ENCODE results near the gene EVI5.
"Not testable (repeated sequence)": the region's sequence is repeated elsewhere in the genome, so short reads cannot be mapped to it uniquely, and the experiment has no call there.

Gene EVI5

GRCh38 chr1:92653605-92654381 lies 131.1 kb downstream of the EVI5 start:
- no peaks in the 10 kb centered on the region for H3K36me3 ChIP-seq (ENCODE audit: control insufficient read depth, insufficient read depth, low read length)
- no peak overlapping the region for H3K27ac ChIP-seq
- no peaks in the 10 kb centered on the region for H3K9me3 ChIP-seq (ENCODE audit: control insufficient read depth, low read length)
- no peak overlapping the region for H3K4me2 ChIP-seq (ENCODE audit: low read length)
- TF ChIP-seq CTCF (IDR thresholded peaks at IDR 0.05): no peak
- peaks cover 2% of the 10 kb centered on the region for H3K79me2 ChIP-seq
- H3K9ac ChIP-seq: no peak overlapping the region
- H3K4me3 ChIP-seq (ENCODE audit: low read depth, low read length): no peak overlapping the region
- H3K4me1 ChIP-seq: no peaks in the 10 kb centered on the region
- H2AFZ ChIP-seq: no peak overlapping the region
- H3K27me3 ChIP-seq (ENCODE audit: control insufficient read depth, insufficient read depth, low read length): no peaks in the 10 kb centered on the region

GRCh38 chr1:92640686-92641085 lies 144.2 kb downstream of the EVI5 start:
- not testable (repeated sequence) for H2AFZ ChIP-seq; H3K36me3 ChIP-seq (ENCODE audit: control insufficient read depth, insufficient read depth, low read length); H3K27ac ChIP-seq; H3K9me3 ChIP-seq (ENCODE audit: control insufficient read depth, low read length); H3K4me3 ChIP-seq (ENCODE audit: low read depth, low read length); H3K79me2 ChIP-seq; H3K4me2 ChIP-seq (ENCODE audit: low read length); H3K9ac ChIP-seq; H3K27me3 ChIP-seq (ENCODE audit: control insufficient read depth, insufficient read depth, low read length); H3K4me1 ChIP-seq

GRCh38 chr1:92638498-92638897 lies 146.4 kb downstream of the EVI5 start:
- TF ChIP-seq CTCF (IDR thresholded peaks at IDR 0.05): no peak
- H3K36me3 ChIP-seq (ENCODE audit: control insufficient read depth, insufficient read depth, low read length): no peaks in the 10 kb centered on the region
- no peaks in the 10 kb centered on the region for H3K27me3 ChIP-seq (ENCODE audit: control insufficient read depth, insufficient read depth, low read length)
- no peaks in the 10 kb centered on the region for H3K4me1 ChIP-seq
- H3K4me3 ChIP-seq (ENCODE audit: low read depth, low read length): no peak overlapping the region
- H2AFZ ChIP-seq: no peak overlapping the region
- H3K4me2 ChIP-seq (ENCODE audit: low read length): no peak overlapping the region
- no peaks in the 10 kb centered on the region for H3K79me2 ChIP-seq
- no peak overlapping the region for H3K27ac ChIP-seq
- H3K9ac ChIP-seq: no peak overlapping the region
- no peaks in the 10 kb centered on the region for H3K9me3 ChIP-seq (ENCODE audit: control insufficient read depth, low read length)

- not testable (repeated sequence) for H3K27me3 ChIP-seq (ENCODE audit: control insufficient read depth, insufficient read depth, low read length); H3K36me3 ChIP-seq (ENCODE audit: control insufficient read depth, insufficient read depth, low read length); H3K4me1 ChIP-seq; H3K27ac ChIP-seq; H3K9ac ChIP-seq; H3K79me2 ChIP-seq; H3K9me3 ChIP-seq (ENCODE audit: control insufficient read depth, low read length); H3K4me2 ChIP-seq (ENCODE audit: low read length); H3K4me3 ChIP-seq (ENCODE audit: low read depth, low read length); H2AFZ ChIP-seq
Observed at GRCh38 chr1:92635203-92635602, 149.7 kb downstream of the EVI5 start.

- no peak overlapping the region for H3K27ac ChIP-seq
- no peaks in the 10 kb centered on the region for H3K4me1 ChIP-seq
- no peaks in the 10 kb centered on the region for H3K36me3 ChIP-seq (ENCODE audit: control insufficient read depth, insufficient read depth, low read length)
- no peak overlapping the region for H3K9ac ChIP-seq
- H3K27me3 ChIP-seq (ENCODE audit: control insufficient read depth, insufficient read depth, low read length): no peaks in the 10 kb centered on the region
- no peak for TF ChIP-seq CTCF (IDR thresholded peaks at IDR 0.05)
- H2AFZ ChIP-seq: no peak overlapping the region
- no peaks in the 10 kb centered on the region for H3K79me2 ChIP-seq
- no peak overlapping the region for H3K4me2 ChIP-seq (ENCODE audit: low read length)
- no peaks in the 10 kb centered on the region for H3K9me3 ChIP-seq (ENCODE audit: control insufficient read depth, low read length)
- no peak overlapping the region for H3K4me3 ChIP-seq (ENCODE audit: low read depth, low read length)
Observed at GRCh38 chr1:92623187-92623778, 161.6 kb downstream of the EVI5 start.
